Inflammatory macrophage treated with lipopolysaccharide for 1 hour (primary cell): ENCODE results near the gene MKLN1.
"Not testable (repeated sequence)": the region's sequence is repeated elsewhere in the genome, so short reads cannot be mapped to it uniquely, and the experiment has no call there.

Source experiments
- DNase-seq, 2 donors: peaks; one replicate each; pipeline ENCODE4 v3.0.0-alpha.2; 2020 to 2022

The MKLN1 gene

GRCh38 chr7:131327626-131328376, at the start of gene MKLN1:
Gene MKLN1 (plus strand): TSS chr7:131327876. CDS start chr7:131327900, 24 bp downstream.
- peak; percentile 83 to 92 for DNase-seq

GRCh38 chr7:131279044-131279443, 48.6 kb upstream of the MKLN1 start:
- peak in 1 of 2 donors; percentile 48 for DNase-seq

DNA sequence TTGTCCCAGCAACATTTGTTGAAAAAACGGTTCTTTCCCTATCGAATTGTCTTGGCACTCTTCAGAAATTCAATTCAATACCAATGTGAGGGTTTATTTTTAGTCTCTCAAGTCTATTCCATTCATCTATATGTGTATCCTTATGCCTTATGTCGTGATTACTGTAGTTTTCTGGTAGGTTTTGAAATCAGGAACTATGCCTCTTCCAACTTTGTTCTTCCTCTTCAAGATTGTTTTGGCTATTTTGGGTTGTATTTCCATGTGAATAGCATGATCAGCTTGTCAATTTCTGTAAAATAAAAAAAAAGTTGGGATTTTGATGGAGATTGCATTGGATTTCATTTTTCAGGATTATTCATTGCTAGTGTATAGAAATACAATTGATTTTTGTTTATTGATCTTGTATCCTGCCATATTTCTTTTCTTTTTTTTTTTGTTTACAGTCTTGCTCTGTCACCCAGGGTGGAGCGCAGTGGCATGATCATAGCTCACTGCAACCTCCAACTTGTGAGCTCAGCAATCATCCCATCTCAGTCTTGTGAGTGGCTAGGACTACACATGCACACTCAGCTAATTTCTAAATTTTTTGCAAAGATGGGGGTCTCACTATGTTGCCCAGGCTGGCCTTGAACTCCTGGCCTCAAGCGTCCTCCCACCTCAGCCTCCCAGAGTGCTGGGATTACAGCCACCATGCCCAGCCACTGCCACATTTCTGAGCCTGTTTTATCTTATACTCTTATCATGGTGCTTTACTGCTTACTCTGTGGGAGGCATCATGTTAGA, 46.2 kb upstream of the MKLN1 start:
- peak; percentile 28 to 30 for DNase-seq

GRCh38 chr7:131284702-131285419, 42.8 kb upstream of the MKLN1 start:
- DNase-seq = no peak

DNA sequence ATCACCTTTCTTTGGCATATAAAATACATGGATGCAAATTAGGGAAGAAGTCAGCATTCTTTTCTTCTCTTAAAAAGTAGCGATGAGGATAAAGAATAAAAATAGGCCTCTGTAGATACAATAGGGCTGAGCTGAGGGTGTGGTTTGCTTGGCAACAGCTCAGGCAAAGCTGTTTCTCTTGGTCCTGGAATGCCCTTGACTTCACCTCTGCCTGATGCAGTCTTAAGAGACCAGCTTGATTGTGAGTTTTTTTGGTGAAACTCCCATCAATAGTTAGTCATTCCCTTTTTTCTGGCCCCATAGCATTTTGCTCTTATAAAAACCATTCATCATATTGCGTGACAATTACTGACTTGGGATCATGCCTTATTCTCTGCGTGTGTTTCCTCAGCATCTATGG, 42.1 kb upstream of the MKLN1 start:
- no peak for DNase-seq

DNA sequence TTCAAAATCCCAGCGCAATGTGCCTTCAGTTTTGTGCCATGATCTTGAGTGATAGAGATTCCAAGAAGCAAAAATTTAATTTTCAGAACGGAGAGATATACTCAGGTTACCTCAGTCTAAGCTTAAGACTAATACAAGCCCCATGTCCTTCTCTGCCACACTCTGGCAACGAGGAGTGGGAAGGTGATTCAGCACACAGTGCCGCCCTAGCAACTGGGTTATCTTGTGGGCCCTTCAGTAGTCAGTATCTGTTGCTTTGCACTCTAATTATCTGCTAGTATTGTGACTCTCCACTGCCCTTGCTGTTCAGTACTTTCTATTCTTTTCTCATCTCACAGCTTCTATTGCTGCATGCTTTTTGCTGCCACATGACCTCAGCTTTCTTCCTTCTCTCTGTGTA, 39.2 kb upstream of the MKLN1 start:
- DNase-seq = no peak

DNA sequence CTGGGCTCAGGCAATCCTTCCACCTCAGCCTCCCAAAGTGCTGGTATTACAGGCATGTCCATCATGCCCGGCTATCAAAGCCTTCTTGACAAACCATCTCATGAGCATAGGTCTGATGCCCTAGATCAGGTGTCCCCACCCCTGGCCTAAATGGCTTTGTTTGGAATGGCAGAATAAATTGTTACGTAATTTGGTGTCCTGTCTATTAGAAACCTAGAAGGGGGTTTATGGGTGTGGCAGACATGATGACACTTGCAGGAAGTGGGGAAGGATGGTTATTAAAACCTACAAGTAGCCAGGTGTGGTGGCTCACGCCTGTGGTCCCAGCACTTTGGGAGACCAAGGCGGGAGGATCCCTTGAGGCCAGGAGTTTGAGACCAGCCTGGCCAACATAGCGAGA, 38.6 kb upstream of the MKLN1 start:
- DNase-seq = no peak

DNA sequence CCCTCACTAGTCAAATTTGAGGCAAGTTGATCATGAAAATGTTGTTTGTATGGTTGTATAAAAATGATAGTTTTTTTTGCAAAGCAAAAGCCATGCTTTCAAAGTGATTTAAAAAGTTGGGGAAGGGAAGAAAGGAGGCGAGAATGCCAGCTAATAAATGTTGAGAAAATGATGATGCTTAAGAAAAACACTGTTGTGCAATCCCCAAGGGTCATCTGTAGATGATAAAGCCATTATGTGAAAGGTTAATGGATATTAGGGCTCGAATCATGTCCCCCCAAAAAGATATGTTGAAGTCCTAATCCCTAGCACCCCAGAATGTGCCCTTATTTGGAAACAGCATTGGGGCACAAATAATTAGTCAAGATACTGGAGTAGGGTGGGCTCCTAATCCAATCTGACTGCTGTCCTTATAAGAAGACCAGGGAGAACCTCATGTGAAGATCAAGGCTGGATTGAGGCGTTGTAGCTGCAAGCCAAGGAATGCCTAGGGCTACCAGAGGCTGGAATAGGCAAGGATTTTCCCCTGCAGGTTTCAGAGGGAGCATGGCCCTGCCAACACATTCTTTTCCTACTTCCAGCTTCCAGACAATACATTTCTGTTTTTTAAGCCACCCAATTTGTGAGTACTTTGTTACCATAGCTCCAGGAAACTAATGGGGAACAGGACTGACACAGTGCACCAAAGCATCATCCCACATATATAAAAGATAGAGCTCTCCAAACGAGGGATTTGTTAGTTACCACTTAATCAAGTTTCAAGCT, 35.4 kb upstream of the MKLN1 start:
- no peak for DNase-seq

GRCh38 chr7:131293018-131293417, 34.7 kb upstream of the MKLN1 start:
- no peak for DNase-seq

- DNase-seq = no peak
Observed at GRCh38 chr7:131294553-131294952, 33.1 kb upstream of the MKLN1 start.

DNA sequence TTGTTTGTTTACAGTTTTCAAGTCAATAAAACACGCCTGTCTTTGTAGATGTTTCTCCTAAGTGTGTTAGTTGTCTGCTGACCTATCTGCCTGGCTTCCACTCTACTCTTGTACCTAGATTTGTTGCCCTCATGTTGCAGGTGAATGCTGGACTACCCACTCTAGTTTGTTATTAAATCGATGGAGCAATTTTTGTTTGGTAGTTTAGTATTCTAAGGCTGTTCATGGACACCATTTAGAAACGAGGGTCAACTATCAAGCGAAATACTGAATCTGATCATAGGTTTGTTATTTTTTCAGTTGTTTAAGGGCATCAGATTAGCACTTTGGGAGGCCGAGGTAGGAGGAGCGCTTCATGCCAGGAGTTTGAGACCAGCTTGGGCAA, 29.1 kb upstream of the MKLN1 start:
- DNase-seq = no peak

- DNase-seq = no peak
Observed at GRCh38 chr7:131299074-131299473, 28.6 kb upstream of the MKLN1 start.

DNA sequence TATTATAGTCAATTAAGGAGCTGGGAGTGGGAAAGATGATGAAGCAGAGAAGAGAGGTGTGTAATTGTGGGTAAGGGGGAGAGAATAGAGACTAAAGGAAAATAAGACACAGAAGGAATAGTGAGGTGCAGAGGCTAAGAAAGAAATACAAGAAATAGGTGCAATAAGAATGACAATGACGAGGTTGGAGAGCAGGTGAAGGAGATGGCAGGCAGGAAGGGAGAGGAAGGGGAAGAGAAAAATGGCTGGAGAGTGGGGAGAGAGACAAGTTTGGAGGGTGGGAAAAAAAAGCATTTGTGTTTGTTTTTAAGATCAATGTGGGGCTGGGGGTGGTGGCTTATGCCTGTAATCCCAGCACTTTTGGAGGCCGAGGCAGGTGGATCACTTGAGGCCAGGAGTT, 27.6 kb upstream of the MKLN1 start:
- DNase-seq = no peak

GRCh38 chr7:131300572-131301466, 26.9 kb upstream of the MKLN1 start:
- no peak for DNase-seq

DNA sequence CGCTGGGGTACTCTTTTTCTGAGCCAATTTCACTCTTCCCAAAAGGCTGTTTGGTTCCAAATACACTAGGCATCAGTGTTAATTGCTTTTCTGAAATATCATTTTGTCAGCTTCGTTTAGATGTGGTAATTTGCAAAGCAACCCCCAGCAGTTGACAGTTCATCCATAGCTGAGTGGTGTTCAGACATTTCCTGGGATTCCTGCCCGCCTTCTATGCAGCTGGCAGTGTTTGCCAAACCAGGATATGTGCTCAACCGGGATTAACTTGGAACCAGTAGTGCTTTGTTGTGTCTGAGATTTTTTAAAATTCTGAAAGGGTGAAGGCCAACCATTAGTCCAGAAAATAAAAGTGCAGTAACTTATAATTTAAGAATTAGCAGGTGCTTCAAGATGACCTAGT, 25.2 kb upstream of the MKLN1 start:
- no peak for DNase-seq

DNA sequence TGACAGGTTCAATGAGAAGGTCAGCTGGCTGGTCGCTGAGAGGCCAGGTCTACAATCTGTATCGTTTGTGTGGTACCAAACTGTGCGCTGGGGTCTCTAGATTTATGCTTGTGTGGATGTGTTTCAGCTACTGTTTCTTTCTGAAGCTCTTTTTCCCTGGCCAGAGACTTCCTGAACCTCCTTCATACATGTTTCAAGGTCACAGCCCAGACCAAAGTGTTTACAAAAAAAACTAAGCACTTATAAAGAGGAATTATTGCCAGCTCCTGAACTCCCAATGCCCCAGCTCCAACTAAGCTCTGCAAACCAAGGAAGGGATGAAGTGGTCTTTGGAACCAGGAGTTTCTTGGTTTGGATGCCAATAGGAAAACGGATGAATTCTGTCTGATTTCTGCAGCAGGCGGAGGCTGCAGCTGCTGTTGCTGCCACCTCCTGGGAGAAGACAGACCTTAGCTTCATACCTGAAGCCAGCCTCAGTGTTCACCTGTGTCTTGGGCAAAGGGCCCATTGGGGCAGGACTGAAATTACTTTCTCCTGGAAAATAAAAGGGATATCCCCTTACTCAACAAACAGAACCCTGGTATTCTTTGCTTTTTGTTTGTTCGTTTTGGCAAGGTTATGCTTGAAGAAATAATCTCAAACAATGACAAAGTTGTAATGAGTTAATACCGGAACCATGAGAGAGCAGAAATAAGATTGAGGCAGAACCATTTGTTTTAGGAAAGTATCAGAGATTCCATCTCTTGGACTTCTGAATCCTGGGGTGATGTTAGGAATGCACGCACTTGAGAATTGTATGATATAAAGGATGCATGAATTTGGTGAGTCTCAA, 24.6 kb upstream of the MKLN1 start:
- DNase-seq = no peak

- no peak for DNase-seq
Observed at GRCh38 chr7:131305152-131305551, 22.5 kb upstream of the MKLN1 start.

GRCh38 chr7:131306041-131306440, 21.6 kb upstream of the MKLN1 start:
- not testable (repeated sequence) for DNase-seq

- no peak for DNase-seq
Observed at GRCh38 chr7:131306777-131307176, 20.9 kb upstream of the MKLN1 start.

GRCh38 chr7:131307627-131308026, 20.0 kb upstream of the MKLN1 start:
- no peak for DNase-seq

- no peak for DNase-seq
Observed at GRCh38 chr7:131312838-131313237, 14.8 kb upstream of the MKLN1 start.
